GM12874 (cell line): ENCODE data around the gene TMCC1.
A peak's percentile ranks its signal among the peaks of the same experiment; 100 is the strongest.

Experiments used
- TF ChIP-seq, protein P1 (sequence below): IDR thresholded peaks from 2 replicates; pipeline ENCODE4 v1.5.1; 2011; ENCODE audit warnings: low read depth, mild to moderate bottlenecking, control low read depth, low read length, moderate library complexity; ENCODE audit not compliant: insufficient read depth

The TMCC1 gene

DNA sequence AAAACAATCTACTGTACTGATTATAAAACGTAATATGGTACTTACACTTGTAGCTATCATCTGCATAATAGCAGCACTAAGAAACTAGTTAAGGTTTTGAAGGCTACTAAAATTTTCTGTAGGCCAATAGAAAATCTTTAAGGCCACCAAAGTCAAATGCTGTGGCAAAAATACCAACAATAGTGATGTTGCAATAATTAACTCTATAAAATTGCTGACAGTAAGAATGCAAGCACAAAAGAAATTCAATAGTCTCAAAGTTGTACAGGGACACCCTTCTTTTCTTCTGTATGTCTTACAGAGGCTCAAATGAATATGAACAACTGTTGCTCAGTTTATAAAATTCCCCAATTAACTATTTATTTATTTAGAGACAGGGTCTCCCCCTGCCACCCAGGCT is 62.0 kb downstream of the TMCC1 start:
- TF ChIP-seq, protein P1, sequence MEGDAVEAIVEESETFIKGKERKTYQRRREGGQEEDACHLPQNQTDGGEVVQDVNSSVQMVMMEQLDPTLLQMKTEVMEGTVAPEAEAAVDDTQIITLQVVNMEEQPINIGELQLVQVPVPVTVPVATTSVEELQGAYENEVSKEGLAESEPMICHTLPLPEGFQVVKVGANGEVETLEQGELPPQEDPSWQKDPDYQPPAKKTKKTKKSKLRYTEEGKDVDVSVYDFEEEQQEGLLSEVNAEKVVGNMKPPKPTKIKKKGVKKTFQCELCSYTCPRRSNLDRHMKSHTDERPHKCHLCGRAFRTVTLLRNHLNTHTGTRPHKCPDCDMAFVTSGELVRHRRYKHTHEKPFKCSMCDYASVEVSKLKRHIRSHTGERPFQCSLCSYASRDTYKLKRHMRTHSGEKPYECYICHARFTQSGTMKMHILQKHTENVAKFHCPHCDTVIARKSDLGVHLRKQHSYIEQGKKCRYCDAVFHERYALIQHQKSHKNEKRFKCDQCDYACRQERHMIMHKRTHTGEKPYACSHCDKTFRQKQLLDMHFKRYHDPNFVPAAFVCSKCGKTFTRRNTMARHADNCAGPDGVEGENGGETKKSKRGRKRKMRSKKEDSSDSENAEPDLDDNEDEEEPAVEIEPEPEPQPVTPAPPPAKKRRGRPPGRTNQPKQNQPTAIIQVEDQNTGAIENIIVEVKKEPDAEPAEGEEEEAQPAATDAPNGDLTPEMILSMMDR = no peak

DNA sequence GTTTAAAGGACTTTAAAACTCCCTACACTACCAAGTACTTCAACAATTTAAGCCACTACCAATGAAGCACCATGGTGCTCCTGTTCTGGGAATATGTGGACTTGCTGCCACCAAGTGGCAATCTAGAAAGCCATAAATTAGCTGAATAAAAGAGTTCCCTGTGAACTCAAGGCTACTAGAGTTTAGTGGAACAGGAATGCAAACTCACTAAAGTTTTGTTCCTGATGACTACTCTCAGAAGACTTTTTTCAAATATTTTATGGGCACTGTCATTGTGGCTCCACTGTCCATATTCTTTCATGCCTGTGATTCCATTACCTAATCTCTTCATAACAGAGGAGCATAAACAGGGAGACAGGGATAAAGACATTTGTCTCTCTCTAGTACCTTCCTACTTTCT is 63.9 kb downstream of the TMCC1 start:
- TF ChIP-seq, protein P1 = peak; percentile 33; the same call in 1 of the 2 replicates

DNA sequence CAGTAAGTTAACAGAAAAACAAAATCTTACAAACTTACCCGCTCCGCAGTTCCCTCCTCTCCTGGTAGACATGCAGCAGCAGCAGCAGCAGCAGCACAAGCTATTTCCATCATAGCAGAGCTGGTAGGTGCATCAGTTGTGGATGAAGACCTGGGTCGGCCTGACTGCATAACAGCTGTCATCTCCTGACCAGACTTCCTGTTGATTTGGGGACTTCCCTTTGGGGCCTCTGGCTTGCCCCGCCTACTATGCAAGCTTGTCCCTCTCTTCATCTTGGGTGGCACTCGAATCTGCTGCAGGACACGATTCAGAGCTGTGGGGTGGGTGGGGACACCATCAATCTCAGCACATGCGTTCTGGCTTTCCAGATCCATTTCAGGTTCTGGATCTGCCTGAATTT is 65.7 kb downstream of the TMCC1 start:
- TF ChIP-seq, protein P1 = no peak

- TF ChIP-seq, protein P1 = peak; percentile 51
Measured at GRCh38 chr3:129824926-129825541, 68.5 kb downstream of the TMCC1 start.

DNA sequence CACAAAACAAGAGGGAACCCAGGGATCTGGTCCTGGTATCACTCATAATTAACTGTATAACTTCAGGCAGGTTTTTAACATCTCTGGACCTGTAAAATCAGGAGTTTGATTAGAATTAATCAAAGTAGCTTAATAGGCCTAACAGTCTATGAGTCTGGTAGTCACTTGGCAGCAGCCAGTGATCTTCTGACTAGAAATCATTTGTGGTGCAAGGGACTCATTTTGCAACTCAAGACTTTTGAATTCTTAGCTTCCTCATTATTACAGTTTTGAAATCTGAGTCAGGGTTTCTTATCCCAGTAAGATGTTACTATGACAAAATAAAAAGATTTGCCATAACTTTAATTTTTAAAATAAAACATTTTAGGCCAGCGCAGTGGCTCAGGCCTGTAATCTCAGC is 70.8 kb downstream of the TMCC1 start:
- TF ChIP-seq, protein P1 = no peak

DNA sequence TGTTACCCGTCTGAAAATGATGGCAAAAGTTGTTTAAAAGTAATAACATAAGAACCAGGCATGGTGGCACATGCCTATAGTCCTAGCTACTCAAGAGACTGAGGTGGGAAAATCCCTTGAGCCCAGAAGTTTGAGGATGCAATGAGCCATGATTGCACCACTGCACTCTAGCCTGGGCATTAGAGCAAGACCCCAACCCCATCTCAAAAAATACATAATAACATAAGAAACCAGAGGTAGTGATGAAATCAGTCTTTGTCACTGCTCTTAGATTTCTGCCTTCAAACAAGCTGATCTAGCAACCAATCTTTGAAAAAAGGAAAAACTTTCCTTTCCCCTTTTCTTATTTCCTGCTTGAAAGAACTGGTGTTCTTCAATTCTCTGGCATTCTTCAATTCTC is 71.3 kb downstream of the TMCC1 start:
- TF ChIP-seq, protein P1 = no peak

- TF ChIP-seq, protein P1 = no peak
Measured at GRCh38 chr3:129820587-129820986, 72.9 kb downstream of the TMCC1 start.

- TF ChIP-seq, protein P1 = no peak
Measured at GRCh38 chr3:129812589-129812988, 80.9 kb downstream of the TMCC1 start.
